GM18868 (cell line): ENCODE data around the gene SORD.
"Not testable (repeated sequence)": the region's sequence is repeated elsewhere in the genome, so short reads cannot be mapped to it uniquely, and the experiment has no call there.

Source experiments
- ATAC-seq: cut with Tn5 transposase; IDR thresholded peaks from one replicate; pipeline ENCODE4 v1.9.1; 2021; ENCODE audit warnings: mild to moderate bottlenecking, moderate library complexity; ENCODE audit not compliant: unreplicated experiment

The SORD gene

GRCh38 chr15:45058690-45059675 lies 36.0 kb downstream of the SORD start:
- ATAC-seq: not testable (repeated sequence)

DNA sequence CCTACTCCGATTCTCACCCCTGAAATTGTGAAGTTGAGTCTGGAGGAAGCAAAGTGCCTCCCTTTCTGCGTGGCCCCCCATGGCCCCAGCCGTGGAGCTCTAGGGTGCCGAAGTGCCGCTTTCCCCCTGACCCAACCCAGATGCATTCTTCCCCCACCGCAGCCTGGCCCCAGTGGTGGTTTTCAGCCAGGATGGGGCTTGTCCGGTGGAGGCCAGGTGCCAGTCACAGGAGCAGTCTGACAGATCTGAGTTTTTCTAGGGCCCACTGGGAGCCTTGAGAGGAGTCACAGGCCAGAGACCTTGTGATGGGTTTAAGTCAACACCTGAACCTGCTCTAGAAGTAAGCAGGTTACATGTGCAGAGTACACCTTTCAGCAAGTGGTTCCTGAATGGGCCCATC lies 39.3 kb downstream of the SORD start:
- not testable (repeated sequence) for ATAC-seq

- no peak for ATAC-seq
Observed at GRCh38 chr15:45064386-45064785, 41.4 kb downstream of the SORD start.

GRCh38 chr15:45069942-45070360 lies 47.0 kb downstream of the SORD start:
- ATAC-seq: not testable (repeated sequence)

GRCh38 chr15:45073602-45074001 lies 50.6 kb downstream of the SORD start:
- not testable (repeated sequence) for ATAC-seq

- ATAC-seq: not testable (repeated sequence)
Observed at GRCh38 chr15:45075440-45076320, 52.7 kb downstream of the SORD start.

DNA sequence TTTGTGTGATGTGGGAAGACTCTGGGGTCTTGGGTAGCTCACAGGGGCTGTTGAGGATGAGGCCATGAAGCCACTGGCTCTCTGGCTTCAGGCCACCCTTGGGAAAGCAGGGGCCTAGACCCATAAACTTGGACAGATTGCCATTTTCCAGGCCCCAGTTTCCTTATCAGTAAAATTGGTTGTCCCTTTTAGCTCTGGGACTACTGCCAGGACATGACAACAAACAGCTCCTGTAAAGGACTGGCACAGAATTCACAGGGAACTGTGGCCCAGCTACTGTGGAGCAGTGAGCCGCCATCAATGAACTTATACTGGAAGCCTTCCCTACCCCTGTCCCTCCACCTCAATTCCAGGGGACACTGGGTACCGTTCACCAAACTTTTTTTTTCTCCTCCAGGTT lies 54.4 kb downstream of the SORD start:
- not testable (repeated sequence) for ATAC-seq

DNA sequence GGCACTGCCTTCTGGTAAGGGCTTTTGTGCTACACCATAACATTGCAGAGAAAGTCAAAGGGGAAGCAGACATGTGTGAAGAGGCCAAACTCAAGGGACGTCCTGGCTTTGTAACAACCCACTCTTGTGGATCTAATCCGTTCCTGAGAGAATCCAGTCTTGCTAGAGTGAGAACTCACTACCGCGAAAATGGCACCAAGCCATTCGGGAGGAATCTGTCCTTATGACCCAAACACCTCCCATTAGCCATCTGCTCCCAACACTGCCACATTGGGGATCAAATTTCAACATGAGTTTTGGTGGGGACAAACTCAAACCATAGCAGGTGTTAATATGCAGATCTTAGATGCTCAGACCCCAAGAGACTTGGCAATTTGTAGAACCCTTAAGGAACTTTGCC lies 56.2 kb downstream of the SORD start:
- ATAC-seq: not testable (repeated sequence)

DNA sequence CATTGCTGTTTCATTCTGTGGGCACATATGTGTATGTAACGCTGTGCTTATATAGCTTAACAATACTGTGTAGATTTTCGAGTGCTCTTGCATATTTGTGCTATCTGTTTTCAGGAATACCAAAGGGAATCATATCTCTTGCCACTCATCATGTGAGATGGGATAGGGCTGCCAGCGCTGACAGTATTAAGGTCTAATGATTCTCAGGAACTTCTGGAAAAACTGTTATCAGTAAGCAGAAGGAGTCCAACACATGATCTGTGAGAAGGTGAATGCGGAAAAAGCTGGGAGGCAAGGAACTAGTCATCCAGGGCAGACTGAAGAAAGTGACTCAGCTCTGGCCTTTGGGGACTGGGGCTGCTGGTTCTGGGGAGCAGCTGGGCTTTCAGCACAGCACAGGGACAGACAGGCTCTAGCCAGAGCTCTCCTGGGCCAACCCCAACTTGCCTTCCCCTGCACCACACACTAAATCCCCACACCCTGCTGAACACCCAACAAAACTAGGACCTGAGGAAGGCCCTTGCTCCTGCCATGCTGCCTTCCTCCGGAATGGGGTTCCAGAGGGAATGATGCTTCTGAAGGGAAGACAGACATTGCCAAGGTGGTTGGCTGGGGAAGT lies 56.7 kb downstream of the SORD start:
- ATAC-seq: not testable (repeated sequence)

GRCh38 chr15:45080593-45080992 lies 57.6 kb downstream of the SORD start:
- not testable (repeated sequence) for ATAC-seq

GRCh38 chr15:45082412-45082811 lies 59.4 kb downstream of the SORD start:
- ATAC-seq: not testable (repeated sequence)

- ATAC-seq: no peak
Observed at GRCh38 chr15:45083223-45083622, 60.2 kb downstream of the SORD start.

- ATAC-seq: no peak
Observed at GRCh38 chr15:45084163-45084562, 61.2 kb downstream of the SORD start.

DNA sequence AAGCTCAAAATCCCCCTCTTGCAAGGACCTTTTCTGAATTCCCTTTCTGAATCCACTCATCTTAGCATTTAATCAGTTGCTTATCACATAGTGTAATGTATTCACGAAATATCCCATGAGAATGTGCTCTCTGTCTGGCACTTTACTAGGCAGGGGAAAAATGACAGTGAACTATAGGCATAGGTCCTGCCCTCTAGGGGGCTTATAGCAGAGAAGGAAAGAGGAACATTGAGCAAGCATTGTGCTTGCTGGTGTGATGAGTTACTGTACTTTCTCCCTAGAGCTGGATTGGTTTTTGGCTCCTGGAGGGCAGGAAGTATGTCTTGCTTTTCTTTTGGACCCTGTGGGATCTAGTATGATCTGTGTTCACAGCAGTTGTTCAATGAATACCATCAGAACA lies 64.5 kb downstream of the SORD start:
- no peak for ATAC-seq

DNA sequence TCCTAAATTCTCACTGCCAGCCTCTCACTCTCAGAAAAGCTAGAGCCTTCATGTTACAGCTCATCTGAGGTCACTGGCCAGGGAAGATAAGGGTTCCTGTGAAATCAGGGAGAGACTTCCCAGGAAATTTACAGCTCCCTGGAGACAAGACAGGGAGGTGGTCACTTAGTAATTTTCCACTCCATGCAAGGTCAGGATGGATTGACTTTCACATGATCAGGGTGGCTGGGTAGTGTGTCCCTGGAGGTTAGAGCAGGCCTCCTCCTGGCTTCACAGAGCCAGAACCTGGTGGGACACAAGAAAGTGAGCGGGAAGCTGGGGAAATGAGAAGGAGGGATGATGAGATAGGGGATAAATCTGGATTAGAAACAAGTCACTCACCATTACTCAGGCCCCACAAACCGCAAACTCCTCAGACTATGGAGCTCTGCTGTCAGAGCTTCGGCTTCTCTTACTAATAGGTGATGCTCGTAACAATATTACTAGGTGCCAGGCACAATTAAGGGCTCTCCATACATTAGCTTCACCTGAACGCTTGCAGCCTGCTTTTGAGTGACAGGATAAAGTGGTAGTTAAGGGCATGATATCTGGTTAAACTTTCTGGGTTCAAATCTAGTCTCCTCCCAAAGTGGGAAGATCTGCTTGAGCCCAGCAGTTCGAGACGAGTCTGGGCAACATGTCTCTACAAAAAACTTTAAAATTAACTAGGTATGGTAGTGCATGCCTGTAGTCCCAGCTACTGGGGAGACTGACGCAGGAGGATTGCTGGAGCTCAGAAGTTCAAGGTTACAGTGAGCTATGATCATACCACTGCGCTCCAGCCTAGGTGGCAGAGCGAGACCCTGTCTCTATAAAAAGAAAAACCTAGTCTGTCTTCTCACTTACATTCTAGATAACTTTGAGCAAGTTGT lies 66.1 kb downstream of the SORD start:
- no peak for ATAC-seq

- ATAC-seq: no peak
Observed at GRCh38 chr15:45089712-45090373, 66.8 kb downstream of the SORD start.

GRCh38 chr15:45091161-45091560 lies 68.2 kb downstream of the SORD start:
- no peak for ATAC-seq

DNA sequence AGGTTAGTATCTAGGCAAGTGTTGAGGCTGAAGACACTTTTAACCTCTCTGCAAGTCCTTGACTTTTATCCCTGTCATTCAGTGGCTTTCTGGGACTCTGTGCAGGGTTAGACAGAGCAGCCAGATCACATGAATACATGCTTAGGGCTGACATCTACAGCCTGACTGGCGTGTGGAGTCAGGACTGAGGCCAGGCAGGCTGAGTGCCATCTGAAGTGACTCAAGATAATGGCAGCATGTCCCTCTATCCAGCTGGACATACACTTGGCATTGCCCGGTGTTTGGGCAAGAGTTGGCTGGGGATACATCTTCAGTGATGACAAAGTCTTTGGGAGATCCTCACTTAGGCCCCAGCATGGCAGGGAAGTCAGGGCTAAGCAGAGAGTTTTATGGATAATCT lies 68.6 kb downstream of the SORD start:
- ATAC-seq: no peak

DNA sequence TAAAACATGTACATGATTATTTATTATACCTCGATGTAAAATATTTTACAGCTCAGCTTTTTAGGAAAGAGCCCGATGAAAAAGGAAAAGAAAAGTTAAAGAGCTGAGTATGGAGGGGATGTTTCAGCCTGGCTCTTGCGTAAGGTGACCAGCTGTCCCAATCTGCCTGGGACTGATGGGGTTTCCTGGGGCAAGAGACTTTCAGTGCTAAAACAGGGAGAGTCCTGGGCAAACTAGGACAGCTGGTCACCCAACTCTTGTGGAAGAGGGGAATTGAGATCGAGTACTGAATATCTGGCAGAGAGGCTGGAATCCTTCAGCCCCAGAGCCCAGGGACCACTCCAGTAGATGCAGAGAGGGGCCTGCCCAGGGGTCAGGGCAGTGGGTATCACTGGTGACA lies 70.0 kb downstream of the SORD start:
- no peak for ATAC-seq
